Pancreas (tissue), 10 donors: ENCODE measurements around the gene GPR25. TPM values are rescaled to one million over a fixed set of nuclear protein-coding genes. Genes with fewer than 3 reads are reported as not detected.

Source experiments
- ATAC-seq, 4 donors: fragments of 200-7000 bp; cut with Tn5 transposase; one replicate each; pipeline versions ENCODE4 v1.8.0 to v1.9.1; 2020; ENCODE audit warnings: mild to moderate bottlenecking in 4 of 4, moderate library complexity in 4 of 4
- DNase-seq, 6 donors: peaks; one replicate each; pipeline ENCODE4 v3.0.0-alpha.2; 2020
- FAIRE-seq: peaks from 2 replicates; lab custom pipeline; 2012; peaks lifted over from hg19 to GRCh38; lab: Jason Lieb, UNC
- H3K27ac ChIP-seq, 4 donors: fragments of 200-600 bp; sonication (generic); 1 replicate in 3 of 4; 2 replicates in 1 of 4; pipeline versions ENCODE4 v1.5.0 to v1.8.0; 2020
- H3K27me3 ChIP-seq, 4 donors: fragments of 200-600 bp; one replicate each; pipeline ENCODE4 v1.8.0; 2021
- H3K36me3 ChIP-seq, 3 donors: fragments of 200-600 bp; sonication (generic) in 1 of 3; one replicate each; pipeline versions ENCODE4 v1.5.0 to v1.8.0; 2020 to 2021
- H3K4me1 ChIP-seq, 3 donors: fragments of 200-600 bp; one replicate each; pipeline ENCODE4 v1.8.0; 2021
- H3K4me3 ChIP-seq, 4 donors: fragments of 200-600 bp; sonication (generic) in 2 of 4; one replicate each; pipeline versions ENCODE4 v1.5.0 to v1.8.0; 2020 to 2021
- H3K9me3 ChIP-seq, 4 donors: fragments of 200-600 bp; one replicate each; pipeline ENCODE4 v1.8.0; 2021
- CTCF ChIP-seq, 4 donors: fragments of 200-600 bp; sonication (generic) in 3 of 4; IDR thresholded peaks; one replicate each; pipeline versions ENCODE4 v1.5.0 to v1.8.0; 2021; ENCODE audit warnings: antibody characterized with exemption in 4 of 4
- WGBS, 2 donors: extraction: QIAGEN DNeasy Blood & Tissue Kit; methylation state at CpG; one replicate each; pipeline ENCODE4 v1.1.7; 2013; 5-methylcytosine and 5-hydroxymethylcytosine counted together
- intact Hi-C, 3 donors: fragments of 100-400 bp; cut with DNase I; formaldehyde crosslinking; loops; one replicate each; pipeline versions ENCODE4 v1.11.1 to v1.14.2; 2022
- polyA plus RNA-seq, 2 donors: library from polyadenylated mRNA; stranded (reverse); fragments of 200-250 nt; gene quantifications; one replicate each; pipeline ENCODE4 v1.2.3, GENCODE V29; 2013
- total RNA-seq, 6 donors: library from RNA; stranded (reverse); fragmentation: NEBNext Ultra II Directional in 4 of 6; extraction: Animal tissue kit (Norgen Biotek cat#: 25700) in 4 of 6; gene quantifications; one replicate each; pipeline versions ENCODE4 v1.2.1 to v1.2.4, GENCODE V29; 2021 to 2023
- donor health status: healthy with polysubstance abuse.
- donor health status: DM: no; HTN: no; CAD: no; lungs with moderate emphysema.
- donor health status: DM: no; HTN: no; CAD: no.
- donor health status: control.
- donor health status: control.
- donor health status: Bipolar disorder and iron deficiency.
- donor health status: DM: yes; HTN: yes; CAD: no.
- donor health status: DM: no; HTN: no; CAD: no.
- donor health status: DM: no; HTN: no; CAD: no.
- donor health status: DM: yes; HTN: yes; CAD: no.

Gene GPR25
- total and polyA plus RNA-seq, 8 donors, result 0.31 TPM; not detected in 7

- TF ChIP-seq CTCF (IDR thresholded peaks at IDR 0.05), result no peak
- WGBS, 2 donors, result 61 to 75% methylated on average over 7 of the region's 7 CpGs
- Histone ChIP-seq H3K27ac (no peak overlapping the region), H3K4me1 (no peaks in the 10 kb centered on the region), H3K27me3 (no peaks in the 10 kb centered on the region), H3K9me3 (no peaks in the 10 kb centered on the region), H3K4me3 (no peak overlapping the region), H3K36me3 (peaks cover 0 to 8% (median 0%) of the 10 kb centered on the region in 3 donors)
- FAIRE-seq, result no peak
- intact Hi-C loops, result no loop called here
- no peak for ATAC-seq
- no peak for DNase-seq
Measured at GRCh38 chr1:200917291-200917817, 44.6 kb downstream of the GPR25 start.

- H3K27ac ChIP-seq, result no peak overlapping the region
- DNase-seq, result no peak
- no peaks in the 10 kb centered on the region for H3K27me3 ChIP-seq
- no peaks in the 10 kb centered on the region for H3K4me1 ChIP-seq
- no peaks in the 10 kb centered on the region for H3K9me3 ChIP-seq
- no peak for ATAC-seq
- TF ChIP-seq CTCF (IDR thresholded peaks at IDR 0.05), result no peak
- intact Hi-C loops, result no loop called here
- peaks cover 0 to 2% (median 0%) of the 10 kb centered on the region in 3 donors for H3K36me3 ChIP-seq
- WGBS, 2 donors, result 96 to 97% methylated on average over 3 of the region's 3 CpGs
- no peak for FAIRE-seq
- H3K4me3 ChIP-seq, result no peak overlapping the region
Measured at GRCh38 chr1:200918006-200918405, 45.2 kb downstream of the GPR25 start.

- Histone ChIP-seq H3K4me1 (no peaks in the 10 kb centered on the region), H3K27ac (no peak overlapping the region), H3K27me3 (no peaks in the 10 kb centered on the region), H3K4me3 (no peak overlapping the region), H3K9me3 (no peaks in the 10 kb centered on the region), H3K36me3 (no peaks in the 10 kb centered on the region)
- no peak for ATAC-seq
- FAIRE-seq, result no peak
- WGBS, 2 donors, result 84 to 90% methylated on average over 2 of the region's 2 CpGs
- no peak for TF ChIP-seq CTCF (IDR thresholded peaks at IDR 0.05)
- DNase-seq, result no peak
- intact Hi-C loops, result no loop called here
Measured at GRCh38 chr1:200919386-200919785, 46.6 kb downstream of the GPR25 start.

- 85 to 86% methylated on average over 9 of the region's 9 CpGs for WGBS, 2 donors
- Histone ChIP-seq H3K27ac (no peak overlapping the region), H3K9me3 (no peaks in the 10 kb centered on the region), H3K27me3 (no peaks in the 10 kb centered on the region), H3K36me3 (no peaks in the 10 kb centered on the region), H3K4me3 (no peak overlapping the region), H3K4me1 (no peaks in the 10 kb centered on the region)
- FAIRE-seq (no peak), DNase-seq (peak in 1 of 6 donors; percentile 3), ATAC-seq (no peak)
- intact Hi-C loops, result no loop called here
- no peak for TF ChIP-seq CTCF (IDR thresholded peaks at IDR 0.05)
Measured at GRCh38 chr1:200921571-200922110, 48.9 kb downstream of the GPR25 start.

- Histone ChIP-seq H3K4me1 (no peaks in the 10 kb centered on the region), H3K36me3 (no peaks in the 10 kb centered on the region), H3K9me3 (no peaks in the 10 kb centered on the region), H3K27ac (no peak overlapping the region), H3K4me3 (no peak overlapping the region), H3K27me3 (no peaks in the 10 kb centered on the region)
- ATAC-seq (no peak), FAIRE-seq (no peak), DNase-seq (peak in 1 of 6 donors; percentile 3)
- no peak for TF ChIP-seq CTCF (IDR thresholded peaks at IDR 0.05)
- intact Hi-C loops, result no loop called here
- 73 to 80% methylated on average over 2 of the region's 2 CpGs for WGBS, 2 donors
Measured at GRCh38 chr1:200922406-200922805, 49.6 kb downstream of the GPR25 start.
